H9 (cell line): ENCODE measurements around the gene MGAT5B. TPM values are rescaled to one million over a fixed set of nuclear protein-coding genes. Genes with fewer than 3 reads are reported as not detected.
A peak's percentile ranks its signal among the peaks of the same experiment; 100 is the strongest.

Experiments used
- DNase-seq: peaks from one replicate; pipeline ENCODE4 v3.0.0-alpha.2; 2017
- H2AFZ ChIP-seq: one replicate; pipeline ENCODE4 v1.6.1; 2013; ENCODE audit warnings: mild to moderate bottlenecking, low read length, control low read depth, moderate library complexity
- H2AK5ac ChIP-seq: 2 replicates; pipeline ENCODE4 v1.6.1; 2013; ENCODE audit warnings: low read length, control low read depth, mixed read lengths; ENCODE audit not compliant: insufficient read length
- H2BK120ac ChIP-seq: one replicate; pipeline ENCODE4 v1.6.1; 2013; ENCODE audit warnings: low read depth, mild to moderate bottlenecking, low read length, control low read depth, inconsistent platforms; ENCODE audit not compliant: poor library complexity, severe bottlenecking
- H2BK12ac ChIP-seq: 2 replicates; pipeline ENCODE4 v1.6.1; 2013; ENCODE audit warnings: low read length, control low read depth, mixed read lengths, low read depth; ENCODE audit not compliant: insufficient read length
- H2BK15ac ChIP-seq: 2 replicates; pipeline ENCODE4 v1.6.1; 2013; ENCODE audit warnings: low read depth, low read length, control low read depth
- H2BK20ac ChIP-seq: one replicate; pipeline ENCODE4 v1.6.1; 2013; ENCODE audit warnings: low read depth, mild to moderate bottlenecking, low read length, control low read depth, inconsistent platforms; ENCODE audit not compliant: poor library complexity, severe bottlenecking
- H2BK5ac ChIP-seq: 2 replicates; pipeline ENCODE4 v1.6.1; 2013; ENCODE audit warnings: low read length, control low read depth, mixed read lengths; ENCODE audit not compliant: insufficient read length
- H3K14ac ChIP-seq: 2 replicates; pipeline ENCODE4 v1.6.1; 2013; ENCODE audit warnings: low read length, control low read depth; ENCODE audit not compliant: insufficient read depth
- H3K18ac ChIP-seq: 2 replicates; pipeline ENCODE4 v1.6.1; 2013; ENCODE audit warnings: low read depth, mild to moderate bottlenecking, mixed read lengths, low read length, control low read depth; ENCODE audit not compliant: insufficient read length
- H3K23ac ChIP-seq: 2 replicates; pipeline ENCODE4 v1.6.1; 2013; ENCODE audit warnings: low read length, control low read depth, mixed read lengths, low read depth; ENCODE audit not compliant: insufficient read length
- H3K23me2 ChIP-seq: 2 replicates; pipeline ENCODE4 v1.6.1; 2013; ENCODE audit warnings: low read depth, mild to moderate bottlenecking, mixed read lengths, low read length, control low read depth; ENCODE audit not compliant: insufficient read length, poor library complexity, severe bottlenecking
- H3K27ac ChIP-seq: 2 replicates; pipeline ENCODE4 v1.5.1; 2013; ENCODE audit warnings: low read length, control low read depth, mixed read lengths, low read depth; ENCODE audit not compliant: insufficient read length
- H3K27me3 ChIP-seq: 2 replicates; pipeline ENCODE4 v1.6.1; 2013; ENCODE audit warnings: low read length, control low read depth, inconsistent platforms; ENCODE audit not compliant: insufficient read depth
- H3K4ac ChIP-seq: 2 replicates; pipeline ENCODE4 v1.6.1; 2013; ENCODE audit warnings: low read depth, mild to moderate bottlenecking, control low read depth, inconsistent platforms, low read length, moderate library complexity
- H3K4me1 ChIP-seq: 2 replicates; pipeline ENCODE4 v1.6.1; 2013; ENCODE audit warnings: low read length, control low read depth, inconsistent platforms; ENCODE audit not compliant: insufficient read depth
- H3K4me2 ChIP-seq: 2 replicates; pipeline ENCODE4 v1.6.1; 2013; ENCODE audit warnings: low read length, control low read depth, mixed read lengths; ENCODE audit not compliant: insufficient read length, insufficient read depth
- H3K56ac ChIP-seq: 2 replicates; pipeline ENCODE4 v1.6.1; 2013; ENCODE audit warnings: low read depth, mild to moderate bottlenecking, mixed read lengths, low read length, control low read depth; ENCODE audit not compliant: insufficient read length
- H3K79me1 ChIP-seq: 2 replicates; pipeline ENCODE4 v1.6.1; 2013; ENCODE audit warnings: low read depth, mild to moderate bottlenecking, moderate library complexity, low read length, control low read depth, inconsistent platforms; ENCODE audit not compliant: insufficient read depth, poor library complexity, severe bottlenecking
- H3K79me2 ChIP-seq: 2 replicates; pipeline ENCODE4 v1.6.1; 2013; ENCODE audit warnings: low read length, control low read depth, inconsistent platforms; ENCODE audit not compliant: insufficient read depth
- H3K9ac ChIP-seq: 2 replicates; pipeline ENCODE4 v1.6.1; 2013; ENCODE audit warnings: low read length, control low read depth, mixed read lengths; ENCODE audit not compliant: insufficient read length; ENCODE audit errors: extremely low read depth
- H3K9me3 ChIP-seq: one replicate; pipeline ENCODE4 v1.6.1; 2013; ENCODE audit warnings: low read depth, low read length, inconsistent platforms; ENCODE audit not compliant: control insufficient read depth
- H3T11ph ChIP-seq: one replicate; pipeline ENCODE4 v1.6.1; 2013; ENCODE audit warnings: mild to moderate bottlenecking, low read length, control low read depth, inconsistent platforms
- H4K20me1 ChIP-seq: one replicate; pipeline ENCODE4 v1.6.1; 2013; ENCODE audit not compliant: control insufficient read depth, insufficient read length, insufficient read depth
- H4K5ac ChIP-seq: 2 replicates; pipeline ENCODE4 v1.6.1; 2013; ENCODE audit warnings: low read depth, mild to moderate bottlenecking, mixed read lengths, low read length, control low read depth; ENCODE audit not compliant: insufficient read length
- H4K8ac ChIP-seq: replicated peaks from 2 replicates; pipeline ENCODE4 v1.6.1; 2013; ENCODE audit warnings: low read length, control low read depth, mixed read lengths, low read depth; ENCODE audit not compliant: insufficient read length
- H4K91ac ChIP-seq: 2 replicates; pipeline ENCODE4 v1.6.1; 2013; ENCODE audit warnings: low read depth, mild to moderate bottlenecking, moderate library complexity, mixed read lengths, low read length, control low read depth; ENCODE audit not compliant: insufficient read length
- H3K27ac Mint-ChIP-seq, 3 experiments: 2 replicates in 2 of 3; 3 replicates in 1 of 3; pipeline ENCODE4 v1.8.0; 2020 to 2021; ENCODE audit warnings: mixed read lengths in 3 of 3, mild to moderate bottlenecking in 1 of 3, moderate library complexity in 1 of 3
- H3K27me3 Mint-ChIP-seq: 2 replicates; pipeline ENCODE4 v1.8.0; 2021; ENCODE audit warnings: low read depth, mild to moderate bottlenecking, moderate library complexity, mixed read lengths
- H3K36me3 Mint-ChIP-seq, 3 experiments: 2 replicates in 2 of 3; 3 replicates in 1 of 3; pipeline ENCODE4 v1.8.0; 2020 to 2021; ENCODE audit warnings: low read depth in 3 of 3, mixed read lengths in 3 of 3; ENCODE audit not compliant: insufficient read depth in 1 of 3
- H3K4me1 Mint-ChIP-seq, 2 experiments: 2 replicates each; pipeline ENCODE4 v1.8.0; 2020; ENCODE audit warnings: mixed read lengths in 2 of 2
- H3K4me3 Mint-ChIP-seq, 2 experiments: 2 replicates in 1 of 2; 3 replicates in 1 of 2; pipeline ENCODE4 v1.8.0; 2020 to 2021; ENCODE audit warnings: mild to moderate bottlenecking in 2 of 2, mixed read lengths in 2 of 2, moderate library complexity in 1 of 2
- H3K9me3 Mint-ChIP-seq, 2 experiments: 2 replicates in 1 of 2; 3 replicates in 1 of 2; pipeline ENCODE4 v1.8.0; 2020; ENCODE audit warnings: mild to moderate bottlenecking in 2 of 2, mixed read lengths in 2 of 2, moderate library complexity in 1 of 2
- CTCF ChIP-seq: fragments of 200-600 bp; sonication (generic); conservative IDR thresholded peaks from 3 replicates; pipeline ENCODE4 v1.8.0; 2021; ENCODE audit warnings: antibody characterized with exemption, mild to moderate bottlenecking
- WGBS: extraction: QIAGEN DNeasy Blood & Tissue Kit; methylation state at CpG from one replicate; pipeline ENCODE4 v1.1.7; 2013; ENCODE audit warnings: missing lambda C conversion rate, low lambda C conversion rate, mixed read lengths; ENCODE audit not compliant: insufficient read length; ENCODE audit errors: extremely low coverage; 5-methylcytosine and 5-hydroxymethylcytosine counted together
- total RNA-seq: library from RNA; stranded (reverse); gene quantifications from 2 replicates; pipeline ENCODE4 v1.2.1, GENCODE V29; 2021

The MGAT5B gene
- total RNA-seq, 1 experiment from 2014 or later = 4.9 TPM

DNA sequence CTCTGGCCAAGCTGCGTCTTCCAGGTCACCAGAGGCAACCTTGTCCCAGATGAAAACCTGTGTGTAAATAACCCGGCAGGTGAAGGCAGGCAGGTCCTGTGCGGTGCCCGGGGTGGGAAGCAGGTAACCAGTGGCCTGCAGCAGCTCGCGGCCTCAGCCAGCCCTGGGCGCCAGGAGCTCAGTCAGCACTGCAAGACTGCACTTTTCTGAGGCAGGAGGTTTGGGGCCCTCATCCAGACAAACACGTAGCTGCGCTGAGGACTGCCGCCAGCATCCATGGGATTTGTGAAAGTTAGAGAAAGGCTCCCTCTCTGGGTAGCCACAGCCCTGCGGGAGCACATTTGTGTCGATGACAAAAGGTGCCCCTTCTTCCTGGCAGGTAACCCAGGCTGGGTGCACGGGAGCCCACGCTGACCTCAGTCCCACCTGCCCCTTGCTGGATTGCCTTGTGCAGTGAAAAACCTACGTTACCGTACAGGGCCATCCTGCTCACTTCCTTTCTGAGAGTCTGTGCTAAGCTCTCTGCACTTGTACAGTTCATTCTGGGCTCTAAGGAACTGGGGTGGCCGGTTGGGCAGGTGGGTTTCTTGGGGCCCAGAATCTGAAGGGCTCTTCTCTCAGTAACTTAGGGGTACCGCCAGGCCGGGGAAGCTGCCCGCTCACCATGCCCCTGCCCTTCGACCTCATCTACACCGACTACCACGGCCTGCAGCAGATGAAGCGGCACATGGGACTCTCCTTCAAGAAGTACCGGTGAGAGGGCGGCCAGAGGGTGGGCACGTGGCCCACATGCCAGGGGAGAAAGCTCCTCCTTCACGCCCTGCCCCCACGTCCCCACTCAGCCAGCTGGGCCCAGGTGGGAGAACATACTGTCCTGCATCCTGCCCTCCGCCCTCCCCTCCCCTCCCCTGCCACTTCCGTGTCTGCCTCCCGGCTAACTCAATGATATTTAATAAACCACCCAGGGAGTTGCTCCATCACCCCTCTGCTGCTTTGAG is 56.4 kb downstream of the MGAT5B start:
- Histone ChIP-seq H3K27ac (no peak overlapping the region), H3K4ac (no peak overlapping the region), H2BK20ac (no peak overlapping the region), H3K27me3 (no peaks in the 10 kb centered on the region), H3K18ac (peak overlapping the region; percentile 34), H3K4me2 (no peak overlapping the region), H3K14ac (no peak overlapping the region), H3K9me3 (no peaks in the 10 kb centered on the region), H3K56ac (no peak overlapping the region), H2AFZ (no peak overlapping the region), H2BK15ac (no peak overlapping the region), H2BK5ac (no peak overlapping the region), H3K4me1 (no peaks in the 10 kb centered on the region), H2AK5ac (no peak overlapping the region), H2BK120ac (no peak overlapping the region), H4K20me1 (no peaks in the 10 kb centered on the region), H4K8ac (no peak overlapping the region), H4K5ac (no peak overlapping the region), H3K79me1 (no peaks in the 10 kb centered on the region), H3K23ac (no peak overlapping the region), H2BK12ac (no peak overlapping the region), H3K79me2 (no peaks in the 10 kb centered on the region), H3T11ph (no peak overlapping the region), H4K91ac (no peak overlapping the region), H3K23me2 (no peaks in the 10 kb centered on the region), H3K9ac (no peak overlapping the region)
- H3K4me3 Mint-ChIP-seq = no peak overlapping the region
- DNase-seq = no peak
- H3K27me3 Mint-ChIP-seq = no peaks in the 10 kb centered on the region
- no peak for TF ChIP-seq CTCF
- no CpG with 5 or more reads among the region's 32 CpGs for WGBS
- H3K27ac Mint-ChIP-seq = no peak overlapping the region; a peak in 1 of 7 replicates
- H3K9me3 Mint-ChIP-seq = peaks cover 0 to 3% of the 10 kb centered on the region in 2 experiments; a peak in 2 of 5 replicates
- H3K4me1 Mint-ChIP-seq = peaks cover 18 to 30% of the 10 kb centered on the region in 2 experiments
- H3K36me3 Mint-ChIP-seq = peaks cover 0 to 5% (median 2%) of the 10 kb centered on the region in 3 experiments; a peak in 3 of 7 replicates
